ENCODE results near the gene IMMP2L. TPM values are rescaled to one million over a fixed set of nuclear protein-coding genes. Genes with fewer than 3 reads are reported as not detected.
"Not testable (repeated sequence)": the region's sequence is repeated elsewhere in the genome, so short reads cannot be mapped to it uniquely, and the experiment has no call there.

The IMMP2L gene
- total RNA-seq, result 12.4 and 20.0 TPM in 2 replicates

DNA sequence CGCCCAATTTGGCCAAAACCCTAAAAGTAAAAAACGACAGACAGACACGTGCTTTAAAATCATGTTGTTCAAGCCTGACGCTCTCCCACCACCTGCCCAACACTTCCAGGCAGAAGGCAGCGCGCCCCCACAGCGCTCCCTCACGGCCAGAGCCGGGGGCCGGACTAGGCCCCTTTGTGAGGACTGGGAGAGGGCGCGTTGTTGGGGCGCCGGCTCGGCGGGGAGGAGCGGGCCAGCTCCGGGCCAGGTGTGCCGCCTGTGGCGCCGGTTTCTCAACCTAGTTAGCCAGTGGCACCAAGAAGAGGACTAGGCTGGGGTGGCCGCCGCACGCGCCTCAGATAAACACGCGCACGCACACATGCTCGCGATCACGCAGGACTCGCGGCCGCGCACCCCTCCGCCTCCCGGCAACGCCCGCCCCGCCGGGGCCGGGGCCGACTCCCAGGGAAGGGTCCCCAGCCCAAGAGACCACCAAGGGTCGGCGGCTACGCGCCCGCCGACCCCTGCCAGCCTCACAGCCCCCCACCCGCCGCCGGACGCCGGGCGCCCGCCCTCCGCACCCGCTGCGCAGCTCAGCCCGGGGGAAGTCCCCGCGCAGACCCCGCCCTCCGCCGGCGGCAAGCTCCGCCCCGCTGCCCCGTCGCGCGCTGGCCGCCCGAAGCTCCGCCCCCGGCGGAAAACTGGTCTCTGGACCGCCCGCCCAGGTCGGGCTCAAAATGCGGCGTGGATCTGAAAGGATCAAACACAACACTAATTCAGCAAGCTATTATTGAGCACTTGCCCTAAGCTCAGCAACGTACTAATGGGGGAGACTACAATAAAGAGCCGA lies at the start of gene IMMP2L:
IMMP2L (minus strand) TSS at position 589 of the 829 bp plus-strand sequence.
- Mint-ChIP-seq H3K4me3 (ENCODE audit: low read depth) (peak within 1 kb of the TSS; percentile 87), H3K4me1 (ENCODE audit: low read depth) (peaks cover 31% of the 10 kb centered on the region), H3K9me3 (no peaks in the 10 kb centered on the region), H3K27ac (peak within 1 kb of the TSS; percentile 85), H3K27me3 (ENCODE audit: low read depth) (peaks cover 9% of the 10 kb centered on the region), H3K36me3 (ENCODE audit: low read depth) (peaks cover 16% of the 10 kb centered on the region)
- intact Hi-C loops (cut with micrococcal nuclease), result loop anchor here (1.0 to 10.0 kb wide), 6 partner anchors 65 to 830 kb away; partner anchors contain the start of genes DOCK4 and ZNF277
- DNase-seq (ENCODE audit: low spot score), result peak; percentile 89

DNA sequence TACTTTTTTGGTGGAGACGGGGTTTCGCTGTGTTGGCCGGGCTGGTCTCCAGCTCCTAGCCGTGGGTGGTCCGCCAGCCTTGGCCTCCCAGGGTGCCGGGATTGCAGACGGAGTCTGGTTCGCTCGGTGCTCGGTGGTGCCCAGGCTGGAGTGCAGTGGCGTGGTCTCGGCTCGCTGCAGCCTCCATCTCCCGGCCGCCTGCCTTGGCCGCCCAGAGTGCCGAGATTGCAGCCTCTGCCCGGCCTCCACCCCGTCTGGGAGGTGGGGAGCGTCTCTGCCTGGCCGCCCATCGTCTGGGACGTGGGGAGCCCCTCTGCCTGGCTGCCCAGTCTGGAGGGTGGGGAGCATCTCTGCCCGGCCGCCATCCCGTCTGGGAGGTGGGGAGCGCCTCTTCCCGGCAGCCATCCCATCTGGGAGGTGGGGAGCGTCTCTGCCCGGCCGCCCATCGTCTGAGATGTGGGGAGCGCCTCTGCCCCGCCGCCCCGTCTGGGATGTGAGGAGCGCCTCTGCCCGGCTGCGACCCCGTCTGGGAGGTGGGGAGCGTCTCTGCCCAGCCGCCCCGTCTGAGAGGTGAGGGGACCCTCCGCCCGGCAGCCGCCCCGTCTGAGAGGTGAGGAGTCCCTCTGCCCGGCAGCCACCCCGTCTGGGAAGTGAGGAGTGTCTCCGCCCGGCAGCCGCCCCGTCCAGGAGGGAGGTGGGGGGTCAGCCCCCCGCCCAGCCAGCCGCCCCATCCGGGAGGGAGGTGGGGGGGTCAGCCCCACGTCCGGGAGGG lies 47.4 kb upstream of the IMMP2L start:
- H3K9me3 Mint-ChIP-seq; H3K36me3 Mint-ChIP-seq (ENCODE audit: low read depth); intact Hi-C loops (cut with micrococcal nuclease); H3K27me3 Mint-ChIP-seq (ENCODE audit: low read depth); H3K4me3 Mint-ChIP-seq (ENCODE audit: low read depth); DNase-seq (ENCODE audit: low spot score); H3K27ac Mint-ChIP-seq; H3K4me1 Mint-ChIP-seq (ENCODE audit: low read depth): not testable (repeated sequence)

DNA sequence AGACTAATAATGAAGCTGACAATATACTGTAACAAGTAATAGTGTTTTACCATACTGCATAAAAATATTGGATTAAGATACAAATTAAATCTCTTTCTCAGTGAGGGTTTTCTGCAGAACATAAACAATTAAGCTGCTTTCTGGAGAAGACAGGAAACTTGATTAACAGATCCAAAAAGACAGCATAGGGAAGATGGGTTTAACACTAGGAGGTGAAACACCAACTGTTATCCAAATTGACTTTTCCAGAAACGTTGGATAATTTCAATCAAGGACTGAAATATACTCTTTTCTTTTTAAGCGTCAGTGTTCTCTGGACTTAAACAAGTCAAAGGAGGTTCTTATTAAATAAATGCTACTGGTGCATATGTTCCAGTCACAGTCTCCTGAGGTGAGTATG lies 45.3 kb upstream of the IMMP2L start:
- DNase-seq (ENCODE audit: low spot score), result no peak
- no peaks in the 10 kb centered on the region for H3K27me3 Mint-ChIP-seq (ENCODE audit: low read depth)
- H3K27ac Mint-ChIP-seq, result no peak overlapping the region
- no peak overlapping the region for H3K4me3 Mint-ChIP-seq (ENCODE audit: low read depth)
- H3K4me1 Mint-ChIP-seq (ENCODE audit: low read depth), result no peaks in the 10 kb centered on the region
- no peaks in the 10 kb centered on the region for H3K36me3 Mint-ChIP-seq (ENCODE audit: low read depth)
- intact Hi-C loops (cut with micrococcal nuclease), result no loop called here
- no peaks in the 10 kb centered on the region for H3K9me3 Mint-ChIP-seq

DNA sequence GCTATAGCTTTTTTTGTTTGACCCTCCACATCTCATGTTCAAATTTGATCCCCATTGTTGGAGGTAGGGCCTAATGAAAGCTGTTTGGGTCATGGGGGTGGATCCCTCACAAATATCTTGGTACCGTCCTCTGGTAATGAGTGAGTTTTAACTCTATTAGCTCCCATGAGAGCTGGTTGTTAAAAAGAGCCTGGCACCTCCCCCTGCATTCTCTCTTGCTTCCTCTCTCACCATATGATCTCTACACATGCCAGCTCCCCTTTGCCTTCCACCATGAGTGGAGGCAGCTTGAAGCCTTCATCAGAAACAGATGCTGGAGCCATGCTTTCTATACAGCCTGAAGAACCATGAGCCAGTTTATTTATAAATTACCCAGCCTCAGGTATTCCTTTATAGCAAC lies 43.0 kb upstream of the IMMP2L start:
- no peaks in the 10 kb centered on the region for H3K4me1 Mint-ChIP-seq (ENCODE audit: low read depth)
- H3K27me3 Mint-ChIP-seq (ENCODE audit: low read depth), result no peaks in the 10 kb centered on the region
- no peak overlapping the region for H3K27ac Mint-ChIP-seq
- no peaks in the 10 kb centered on the region for H3K36me3 Mint-ChIP-seq (ENCODE audit: low read depth)
- H3K9me3 Mint-ChIP-seq, result no peaks in the 10 kb centered on the region
- intact Hi-C loops (cut with micrococcal nuclease), result no loop called here
- no peak overlapping the region for H3K4me3 Mint-ChIP-seq (ENCODE audit: low read depth)
- no peak for DNase-seq (ENCODE audit: low spot score)

DNA sequence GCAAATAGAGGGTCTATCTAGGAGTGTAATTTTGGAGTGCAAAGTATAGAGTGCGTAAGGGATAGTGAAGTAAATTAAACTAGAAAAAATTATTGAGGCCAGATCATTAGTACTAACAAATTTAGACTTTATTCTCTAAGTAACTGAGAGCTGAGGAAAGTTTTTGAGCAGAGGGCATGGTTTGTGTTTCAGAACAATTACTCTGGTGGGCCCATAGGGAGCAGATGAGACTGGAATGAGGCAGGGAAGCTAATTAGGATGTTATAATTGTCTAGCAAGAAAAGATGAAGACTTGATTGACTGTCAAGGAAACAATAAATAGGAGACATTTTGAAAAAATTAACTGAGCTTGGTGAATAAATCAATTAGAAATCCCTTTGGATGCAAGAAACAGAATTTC lies 37.8 kb upstream of the IMMP2L start:
- no peak overlapping the region for H3K4me3 Mint-ChIP-seq (ENCODE audit: low read depth)
- H3K4me1 Mint-ChIP-seq (ENCODE audit: low read depth), result no peaks in the 10 kb centered on the region
- intact Hi-C loops (cut with micrococcal nuclease), result no loop called here
- no peak overlapping the region for H3K27ac Mint-ChIP-seq
- H3K27me3 Mint-ChIP-seq (ENCODE audit: low read depth), result no peaks in the 10 kb centered on the region
- no peaks in the 10 kb centered on the region for H3K36me3 Mint-ChIP-seq (ENCODE audit: low read depth)
- no peak for DNase-seq (ENCODE audit: low spot score)
- peaks cover 4% of the 10 kb centered on the region for H3K9me3 Mint-ChIP-seq

DNA sequence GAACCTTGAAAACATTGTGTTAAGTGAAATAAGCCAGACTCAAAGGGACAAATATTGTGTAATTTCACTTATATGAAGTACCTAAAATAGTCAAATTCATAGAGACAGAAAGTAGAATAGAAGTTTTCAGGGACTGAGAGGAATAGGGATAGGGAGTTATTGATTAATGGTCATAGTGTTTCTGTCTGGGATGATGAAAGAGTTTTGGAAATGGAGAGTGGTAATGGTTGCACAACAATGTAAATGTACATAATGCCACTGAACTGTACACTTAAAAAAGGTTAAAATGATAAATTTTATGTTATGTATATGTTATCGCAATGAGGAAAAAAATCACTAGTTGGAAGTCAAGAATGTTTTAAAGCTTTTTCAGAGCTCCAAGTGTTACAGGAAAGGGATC lies 33.5 kb upstream of the IMMP2L start:
- H3K4me1 Mint-ChIP-seq (ENCODE audit: low read depth), result no peaks in the 10 kb centered on the region
- no peaks in the 10 kb centered on the region for H3K36me3 Mint-ChIP-seq (ENCODE audit: low read depth)

DNA sequence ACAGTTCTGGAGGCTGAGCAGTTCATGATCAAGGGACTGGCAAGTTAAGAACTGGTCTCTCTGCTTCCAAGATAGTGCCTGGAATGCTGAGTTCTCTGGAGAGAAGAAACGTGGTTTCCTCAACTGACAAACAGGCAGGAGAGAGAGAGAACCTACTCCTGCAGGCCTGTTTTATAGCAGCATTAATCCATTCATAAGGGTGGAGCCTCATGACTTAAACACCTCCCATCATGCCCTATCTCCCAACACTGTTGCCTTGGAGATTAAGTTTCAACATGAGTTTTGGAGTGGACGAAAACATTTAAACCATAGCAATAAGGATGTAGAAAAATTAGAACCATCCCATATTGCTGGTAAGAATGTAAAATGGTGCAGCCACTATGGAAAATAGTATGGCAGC lies 32.3 kb upstream of the IMMP2L start:
- DNase-seq (ENCODE audit: low spot score), result no peak
- H3K4me1 Mint-ChIP-seq (ENCODE audit: low read depth), result no peaks in the 10 kb centered on the region
- H3K9me3 Mint-ChIP-seq, result peaks cover 4% of the 10 kb centered on the region
- no peak overlapping the region for H3K4me3 Mint-ChIP-seq (ENCODE audit: low read depth)
- H3K27ac Mint-ChIP-seq, result no peak overlapping the region
- no peaks in the 10 kb centered on the region for H3K36me3 Mint-ChIP-seq (ENCODE audit: low read depth)
- intact Hi-C loops (cut with micrococcal nuclease), result no loop called here
- no peaks in the 10 kb centered on the region for H3K27me3 Mint-ChIP-seq (ENCODE audit: low read depth)

More for the DNA sequence above, 33.5 kb upstream of the IMMP2L start:
- DNase-seq (ENCODE audit: low spot score), result no peak
- no peaks in the 10 kb centered on the region for H3K27me3 Mint-ChIP-seq (ENCODE audit: low read depth)
- H3K27ac Mint-ChIP-seq, result no peak overlapping the region
- peaks cover 4% of the 10 kb centered on the region for H3K9me3 Mint-ChIP-seq
- H3K4me3 Mint-ChIP-seq (ENCODE audit: low read depth), result no peak overlapping the region
- intact Hi-C loops (cut with micrococcal nuclease), result no loop called here

DNA sequence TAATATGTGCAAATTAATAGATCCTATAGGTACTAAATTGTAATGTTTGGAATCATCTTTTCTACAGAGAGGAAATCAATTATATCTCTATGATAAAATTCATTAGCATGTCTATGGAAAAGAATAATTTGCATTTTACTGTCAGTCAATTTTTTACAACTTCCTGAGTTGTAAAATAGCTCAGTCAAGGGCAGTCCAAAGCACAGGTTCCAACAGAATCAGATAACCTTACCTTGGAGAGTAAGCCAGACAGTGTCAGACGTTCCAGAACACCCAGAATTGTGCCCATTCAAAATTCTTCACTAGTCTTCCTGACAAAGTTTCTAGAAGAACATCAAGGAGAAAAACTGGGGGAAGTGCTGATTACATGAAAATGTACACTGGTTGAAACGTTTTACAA lies 31.1 kb upstream of the IMMP2L start:
- H3K36me3 Mint-ChIP-seq (ENCODE audit: low read depth), result peaks cover 3% of the 10 kb centered on the region
- intact Hi-C loops (cut with micrococcal nuclease), result no loop called here
- H3K27me3 Mint-ChIP-seq (ENCODE audit: low read depth), result no peaks in the 10 kb centered on the region
- H3K4me3 Mint-ChIP-seq (ENCODE audit: low read depth), result no peak overlapping the region
- H3K9me3 Mint-ChIP-seq, result peaks cover 4% of the 10 kb centered on the region
- no peak overlapping the region for H3K27ac Mint-ChIP-seq
- H3K4me1 Mint-ChIP-seq (ENCODE audit: low read depth), result peaks cover 3% of the 10 kb centered on the region
- DNase-seq (ENCODE audit: low spot score), result no peak

DNA sequence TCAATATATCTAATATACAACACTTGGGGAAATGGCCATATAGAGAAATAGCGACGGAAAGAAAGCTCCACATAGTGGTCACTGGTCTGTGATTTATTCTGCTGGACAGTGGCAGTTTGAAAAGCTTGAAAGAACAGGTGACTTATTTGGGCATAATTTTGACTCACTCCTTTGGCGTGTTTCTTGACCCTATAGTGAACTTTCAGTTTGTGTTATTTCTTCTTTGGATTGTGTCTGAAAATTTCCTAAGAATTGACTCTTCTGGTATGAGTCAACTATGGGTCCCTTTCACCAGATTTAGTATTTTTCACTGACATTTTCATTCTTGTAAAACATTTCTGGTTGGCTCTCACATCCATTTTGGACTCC lies 25.8 kb upstream of the IMMP2L start:
- intact Hi-C loops (cut with micrococcal nuclease), result no loop called here
- peaks cover 10% of the 10 kb centered on the region for H3K4me1 Mint-ChIP-seq (ENCODE audit: low read depth)

DNA sequence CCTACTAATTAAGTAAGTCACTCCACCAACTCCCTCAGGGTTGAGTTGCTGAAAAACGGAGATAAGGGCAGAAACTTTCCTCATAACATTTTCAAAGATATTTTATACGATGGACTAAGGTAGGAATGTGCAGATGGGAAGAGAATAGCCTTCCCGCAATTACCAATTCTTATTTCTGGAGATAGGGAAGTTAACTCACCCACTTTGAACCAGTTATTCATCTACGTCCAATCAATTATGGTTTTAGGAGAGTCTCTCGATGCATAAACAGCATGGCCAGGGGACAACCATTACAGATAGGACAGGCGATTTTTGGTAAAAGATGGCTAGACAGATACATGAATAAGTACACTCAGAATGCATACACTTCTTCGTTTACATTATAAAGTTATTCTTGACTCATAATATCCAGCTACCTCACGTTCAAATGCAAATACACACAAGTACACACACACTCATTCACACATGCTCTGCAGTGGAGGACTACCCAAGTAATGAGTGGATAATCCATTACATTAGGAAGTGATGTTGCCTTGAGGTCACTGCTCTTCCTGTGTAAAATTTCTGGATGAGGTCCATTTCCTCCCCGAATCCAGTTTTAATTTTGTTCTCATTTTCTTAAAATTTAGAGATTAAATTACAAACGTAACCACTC lies 25.2 kb upstream of the IMMP2L start:
- Mint-ChIP-seq H3K4me3 (ENCODE audit: low read depth) (no peak overlapping the region), H3K27me3 (ENCODE audit: low read depth) (no peaks in the 10 kb centered on the region), H3K27ac (no peak overlapping the region), H3K9me3 (peaks cover 1% of the 10 kb centered on the region), H3K4me1 (ENCODE audit: low read depth) (peaks cover 10% of the 10 kb centered on the region), H3K36me3 (ENCODE audit: low read depth) (peaks cover 3% of the 10 kb centered on the region)
- DNase-seq (ENCODE audit: low spot score), result no peak
- intact Hi-C loops (cut with micrococcal nuclease), result no loop called here

More for the DNA sequence above, 25.8 kb upstream of the IMMP2L start:
- H3K9me3 Mint-ChIP-seq, result no peaks in the 10 kb centered on the region
- H3K27me3 Mint-ChIP-seq (ENCODE audit: low read depth), result no peaks in the 10 kb centered on the region
- H3K36me3 Mint-ChIP-seq (ENCODE audit: low read depth), result peaks cover 3% of the 10 kb centered on the region
- no peak overlapping the region for H3K27ac Mint-ChIP-seq
- H3K4me3 Mint-ChIP-seq (ENCODE audit: low read depth), result no peak overlapping the region
- DNase-seq (ENCODE audit: low spot score), result no peak

DNA sequence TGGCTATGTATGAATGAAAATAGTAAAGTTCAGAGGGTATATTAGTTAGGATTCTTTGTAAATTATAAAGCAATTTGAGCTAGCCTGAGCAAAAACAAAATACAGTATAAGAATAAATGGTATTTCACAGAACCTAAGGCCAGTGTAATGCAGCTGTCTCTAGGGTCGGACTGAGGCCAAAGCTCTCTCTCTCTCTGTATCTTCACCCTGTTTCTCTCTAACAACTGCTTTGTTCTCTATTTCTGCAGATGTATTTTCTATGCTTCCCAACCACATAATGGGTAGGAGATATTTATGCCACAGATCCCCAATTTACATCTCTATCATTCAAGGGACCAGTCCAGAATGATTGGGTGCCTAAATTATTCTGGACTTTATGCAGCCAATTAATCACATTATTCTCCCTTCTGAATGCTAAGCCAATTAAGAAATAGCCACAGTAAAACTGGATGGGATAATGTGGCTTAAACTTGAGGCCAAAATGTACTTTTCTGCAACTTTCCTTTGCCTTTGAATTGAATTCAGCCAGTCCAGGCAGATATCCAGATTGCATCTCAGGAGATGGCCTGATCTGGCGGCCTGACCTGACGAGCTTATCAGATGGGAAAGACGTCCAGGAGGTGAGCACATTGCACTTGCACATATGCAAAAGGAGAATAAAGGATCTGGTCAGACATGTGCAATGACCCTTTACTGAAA lies 24.6 kb upstream of the IMMP2L start:
- no peaks in the 10 kb centered on the region for H3K27me3 Mint-ChIP-seq (ENCODE audit: low read depth)
- H3K4me3 Mint-ChIP-seq (ENCODE audit: low read depth), result no peak overlapping the region
- H3K4me1 Mint-ChIP-seq (ENCODE audit: low read depth), result peaks cover 10% of the 10 kb centered on the region
- no peak overlapping the region for H3K27ac Mint-ChIP-seq
- intact Hi-C loops (cut with micrococcal nuclease), result no loop called here
- no peak for DNase-seq (ENCODE audit: low spot score)
- H3K9me3 Mint-ChIP-seq, result peaks cover 4% of the 10 kb centered on the region
- H3K36me3 Mint-ChIP-seq (ENCODE audit: low read depth), result peaks cover 3% of the 10 kb centered on the region

DNA sequence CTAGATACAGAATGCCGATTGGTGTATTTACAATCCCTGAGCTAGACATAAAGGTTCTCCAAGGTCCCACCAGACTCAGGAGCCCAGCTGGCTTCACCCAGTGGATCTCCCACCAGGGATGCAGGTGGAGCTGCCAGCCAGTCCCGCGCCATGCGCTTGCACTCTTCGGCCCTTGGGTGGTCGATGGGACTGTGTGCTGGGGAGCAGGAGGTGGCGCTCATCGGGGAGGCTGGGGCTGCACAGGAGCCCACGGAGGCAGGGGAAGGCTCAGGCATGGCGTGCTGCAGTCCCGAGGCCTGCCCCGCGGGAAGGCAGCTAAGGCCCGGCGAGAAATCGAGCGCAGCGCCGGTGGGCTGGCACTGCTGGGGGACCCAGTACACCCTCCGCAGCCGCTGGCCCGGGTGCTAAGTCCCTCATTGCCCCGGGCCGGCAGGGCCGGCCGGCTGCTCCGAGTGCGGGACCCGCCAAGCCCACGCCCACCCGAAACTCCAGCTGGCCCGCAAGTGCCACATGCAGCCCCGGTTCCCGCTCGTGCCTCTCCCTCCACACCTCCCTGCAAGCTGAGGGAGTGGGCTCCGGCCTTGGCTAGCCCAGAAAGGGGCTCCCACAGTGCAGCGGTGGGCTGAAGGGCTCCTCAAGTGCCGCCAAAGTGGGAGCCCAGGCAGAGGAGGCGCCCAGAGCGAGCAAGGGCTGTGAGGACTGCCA lies 19.6 kb upstream of the IMMP2L start:
- H3K36me3 Mint-ChIP-seq (ENCODE audit: low read depth); intact Hi-C loops (cut with micrococcal nuclease); H3K27me3 Mint-ChIP-seq (ENCODE audit: low read depth); H3K4me3 Mint-ChIP-seq (ENCODE audit: low read depth); H3K27ac Mint-ChIP-seq; DNase-seq (ENCODE audit: low spot score); H3K4me1 Mint-ChIP-seq (ENCODE audit: low read depth): not testable (repeated sequence)
- peaks cover 17% of the 10 kb centered on the region for H3K9me3 Mint-ChIP-seq

Measured in activated T-helper 2 cell treated with anti-CD3 and anti-CD28 coated beads, Interferon-gamma antibody, Interleukin-2, Interleukin-4, amounts not matched to agents 10 μg/mL and 5 μg/mL and 100 μg/mL, durations not matched to agents 14 hours and 24 hours and 36 hours (primary cell).